ENCODE measurements around the gene TAF1. TPM values are rescaled to one million over a fixed set of nuclear protein-coding genes. Genes with fewer than 3 reads are reported as not detected.

The TAF1 gene
- total and polyA plus RNA-seq, 9 of the 15 experiments (the other 6 are each of a cell fraction or from before 2014, with no cell fraction given), result 6.4 to 45.1 (median 38.1) TPM

DNA sequence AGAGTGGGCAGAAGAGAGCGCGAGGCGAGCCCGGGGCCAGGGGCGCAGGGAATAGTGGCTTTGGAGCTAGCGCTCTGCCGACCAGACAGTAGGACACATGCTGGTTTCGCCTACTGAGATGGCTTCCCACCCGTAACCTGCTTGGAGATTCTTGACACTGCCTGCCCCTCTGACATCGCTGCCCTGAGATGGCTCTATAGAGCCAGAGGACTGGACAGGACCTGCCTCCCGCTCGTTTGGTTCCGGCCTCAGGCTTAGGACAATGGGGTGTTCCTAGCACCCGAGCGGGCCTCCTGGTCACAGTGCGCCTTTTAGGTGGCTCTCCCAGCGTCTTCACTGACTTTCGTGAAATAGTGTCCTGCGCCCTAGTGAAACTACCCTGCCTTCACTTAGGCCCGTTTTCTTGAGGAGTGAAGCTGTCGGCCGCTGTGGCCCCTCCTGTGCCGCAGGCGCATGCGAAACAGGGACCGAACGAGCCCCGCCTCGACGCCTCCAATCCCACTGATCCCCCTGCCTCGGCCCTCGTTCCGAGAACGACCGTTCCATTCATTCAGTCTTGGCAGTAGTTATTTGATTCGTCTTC, 608 bp downstream of the TAF1 start (continued):
- TF ChIP-seq USF2 (CRISPR knock-in tag; IDR thresholded peaks at IDR 0.05), result no peak
- no peak for TF ChIP-seq COPS2 (conservative IDR thresholded peaks at IDR 0.05)
- TF ChIP-seq CBFA2T2 (conservative IDR thresholded peaks at IDR 0.05), result no peak
- TF ChIP-seq L3MBTL2 (IDR thresholded peaks at IDR 0.05), result peak; percentile 73
- no peak for TF ChIP-seq RBM14 (IDR thresholded peaks at IDR 0.05; ENCODE audit: borderline replicate concordance, insufficient read depth, low read depth, low read length)
- TF ChIP-seq, protein P1, sequence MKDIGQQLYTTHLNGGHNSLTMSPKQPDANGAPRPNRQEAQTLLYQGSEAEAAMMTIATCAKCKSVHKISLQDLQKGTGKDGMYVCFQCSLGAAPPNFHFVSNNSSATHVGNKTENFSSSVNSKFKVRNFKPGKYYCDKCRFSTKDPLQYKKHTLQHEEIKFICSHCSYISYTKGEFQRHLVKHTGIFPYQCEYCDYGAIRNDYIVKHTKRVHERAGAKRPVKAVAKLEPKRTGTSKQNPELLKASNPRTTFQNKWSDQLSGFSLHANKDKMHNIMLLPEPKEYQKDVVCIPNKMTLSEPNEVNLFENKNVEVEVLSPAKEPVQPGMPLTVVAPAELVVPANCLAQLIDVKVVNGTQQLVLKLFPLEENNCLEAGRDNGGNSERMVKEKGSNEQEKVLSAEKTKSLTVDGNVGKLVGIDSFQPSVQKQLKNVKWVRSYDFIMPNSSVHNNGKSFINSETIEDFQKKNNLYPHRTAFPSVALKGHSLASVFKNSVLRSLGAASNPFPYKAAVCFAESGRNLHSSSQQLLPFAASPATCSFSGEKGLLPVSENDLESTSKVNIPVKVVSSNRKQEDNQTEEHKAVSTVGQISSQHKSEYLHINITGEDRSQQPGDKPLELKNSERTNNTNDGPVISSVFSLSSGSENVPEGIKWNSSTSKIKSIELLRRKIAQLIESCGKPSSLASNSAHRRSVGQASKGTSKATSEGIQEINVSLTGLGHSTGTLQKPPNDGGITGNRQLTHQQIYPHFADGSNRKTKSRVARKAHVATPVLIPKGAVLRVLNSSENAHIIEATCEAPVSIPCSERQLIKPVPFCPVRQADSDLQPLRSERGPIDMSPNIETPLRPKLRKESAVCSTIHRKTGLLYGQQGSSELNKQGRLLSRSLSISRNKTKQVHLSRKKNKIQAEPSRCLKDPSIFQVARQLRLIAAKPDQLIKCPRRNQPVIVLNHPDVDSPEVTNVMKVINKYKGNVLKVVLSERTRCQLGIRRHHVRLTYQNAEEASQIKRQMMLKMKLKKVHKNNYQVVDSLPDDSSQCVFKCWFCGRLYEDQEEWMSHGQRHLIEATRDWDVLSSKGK (CRISPR knock-in tag; IDR thresholded peaks at IDR 0.05), result no peak
- TF ChIP-seq RNF219 (CRISPR knock-in tag; IDR thresholded peaks at IDR 0.05), result no peak
- TF ChIP-seq NFRKB (IDR thresholded peaks at IDR 0.05; ENCODE audit: low read depth), result peak; percentile 57; the same call in 1 of the 2 replicates
- TF ChIP-seq ZNF3 (CRISPR knock-in tag; IDR thresholded peaks at IDR 0.05), result no peak
- no peak for TF ChIP-seq EHMT2 (IDR thresholded peaks at IDR 0.05)
- no peak for TF ChIP-seq HOMEZ (CRISPR knock-in tag; IDR thresholded peaks at IDR 0.05)
- no peak for TF ChIP-seq ZNF280A (IDR thresholded peaks at IDR 0.05; ENCODE audit: low read depth, partially characterized antibody)
- TF ChIP-seq E2F4 (CRISPR knock-in tag; IDR thresholded peaks at IDR 0.05; ENCODE audit: low read depth), result no peak
- no peak for TF ChIP-seq BDP1 (IDR thresholded peaks at IDR 0.05; ENCODE audit: insufficient read depth, insufficient read length)
- TF ChIP-seq HDAC1 (IDR thresholded peaks at IDR 0.05), result no peak; a peak in 1 of 4 replicates
- peak; percentile 59 for TF ChIP-seq CHD1 (IDR thresholded peaks at IDR 0.05; ENCODE audit: low read length)

All from K562 (cell line).